Gastrocnemius medialis (tissue), 4 donors: ENCODE measurements around the gene SMYD3.

Source experiments
- POLR2A ChIP-seq, 2 donors: fragments of 450-650 bp; IDR thresholded peaks; one replicate each; pipeline ENCODE4 v1.6.1; 2017; ENCODE audit warnings: antibody characterized with exemption in 2 of 2, mild to moderate bottlenecking in 2 of 2, moderate library complexity in 2 of 2
- TF ChIP-seq, protein P1 (sequence below), 5 experiments: fragments of 450-650 bp in 3 of 5; fragments of 200-600 bp in 2 of 5; sonication (generic) in 2 of 5; IDR thresholded peaks in 4 of 5; conservative IDR thresholded peaks in 1 of 5; 1 replicate in 4 of 5; 2 replicates in 1 of 5; pipeline ENCODE4 v1.5.1; 2016 to 2019; ENCODE audit warnings: antibody characterized with exemption in 5 of 5, mild to moderate bottlenecking in 3 of 5, moderate library complexity in 3 of 5

DNA sequence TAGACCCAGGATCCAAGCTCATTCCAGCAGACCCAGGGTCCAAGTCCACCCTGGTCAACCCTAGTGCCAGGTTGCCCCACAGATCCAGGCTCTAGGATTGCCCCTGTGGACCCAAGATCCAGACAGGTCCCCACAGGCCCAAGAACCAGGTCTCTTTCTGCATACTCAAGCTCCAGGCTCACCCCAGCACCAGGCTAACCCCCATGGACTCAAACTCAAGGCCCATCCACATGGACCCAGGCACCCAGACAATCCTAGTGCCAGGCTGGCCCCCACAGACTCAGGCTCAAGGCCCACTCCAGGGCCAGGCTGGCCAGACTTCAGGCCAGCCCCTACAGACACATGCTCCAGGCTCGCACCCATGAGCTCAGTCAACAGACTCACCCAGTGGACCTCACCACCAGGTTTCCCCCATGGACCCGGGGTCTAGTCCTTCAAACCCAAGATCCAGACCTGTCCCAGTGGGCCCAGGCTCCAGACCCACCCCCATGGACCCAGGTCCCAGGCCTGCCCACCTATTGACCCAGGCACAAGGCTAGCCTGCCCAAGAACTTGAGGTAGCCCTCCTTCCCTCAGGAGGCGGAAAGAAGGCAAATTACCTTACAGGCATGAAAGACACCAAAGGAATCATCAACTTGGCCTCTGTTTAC, 124.4 kb downstream of the SMYD3 start:
- no peak for TF ChIP-seq POLR2A (IDR thresholded peaks at IDR 0.05)
- TF ChIP-seq, protein P1, sequence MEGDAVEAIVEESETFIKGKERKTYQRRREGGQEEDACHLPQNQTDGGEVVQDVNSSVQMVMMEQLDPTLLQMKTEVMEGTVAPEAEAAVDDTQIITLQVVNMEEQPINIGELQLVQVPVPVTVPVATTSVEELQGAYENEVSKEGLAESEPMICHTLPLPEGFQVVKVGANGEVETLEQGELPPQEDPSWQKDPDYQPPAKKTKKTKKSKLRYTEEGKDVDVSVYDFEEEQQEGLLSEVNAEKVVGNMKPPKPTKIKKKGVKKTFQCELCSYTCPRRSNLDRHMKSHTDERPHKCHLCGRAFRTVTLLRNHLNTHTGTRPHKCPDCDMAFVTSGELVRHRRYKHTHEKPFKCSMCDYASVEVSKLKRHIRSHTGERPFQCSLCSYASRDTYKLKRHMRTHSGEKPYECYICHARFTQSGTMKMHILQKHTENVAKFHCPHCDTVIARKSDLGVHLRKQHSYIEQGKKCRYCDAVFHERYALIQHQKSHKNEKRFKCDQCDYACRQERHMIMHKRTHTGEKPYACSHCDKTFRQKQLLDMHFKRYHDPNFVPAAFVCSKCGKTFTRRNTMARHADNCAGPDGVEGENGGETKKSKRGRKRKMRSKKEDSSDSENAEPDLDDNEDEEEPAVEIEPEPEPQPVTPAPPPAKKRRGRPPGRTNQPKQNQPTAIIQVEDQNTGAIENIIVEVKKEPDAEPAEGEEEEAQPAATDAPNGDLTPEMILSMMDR (IDR thresholded peaks at IDR 0.05 in 4 of 5, conservative IDR thresholded peaks at IDR 0.05 in 1 of 5) = no peak
